ENCODE results near the gene TCAIM. TPM values are rescaled to one million over a fixed set of nuclear protein-coding genes. Genes with fewer than 3 reads are reported as not detected.

TCAIM gene
- total RNA-seq, 3 donors from 2014 or later (not counting 1 experiment from before 2014, with no cell fraction given) = 10.9 to 11.2 (median 11.0) TPM

- no peak for ATAC-seq
- H3K27ac Mint-ChIP-seq = peak overlapping the region; percentile 95 to 96
- no peaks in the 10 kb centered on the region for H3K9me3 Mint-ChIP-seq
- TF ChIP-seq CTCF (IDR thresholded peaks at IDR 0.05) = no peak
- Histone ChIP-seq H3K36me3 (ENCODE audit: control insufficient read depth, insufficient read depth, low read length) (no peaks in the 10 kb centered on the region), H3K4me1 (ENCODE audit: control insufficient read depth, insufficient read depth, low read length) (peaks cover 13% of the 10 kb centered on the region), H3K27ac (ENCODE audit: low read length) (peak overlapping the region; percentile 87), H3K4me3 (ENCODE audit: low read length) (peak overlapping the region; percentile 81), H3K27me3 (ENCODE audit: control insufficient read depth, insufficient read depth, low read length) (no peaks in the 10 kb centered on the region), H3K9me3 (ENCODE audit: control insufficient read depth, insufficient read depth, low read length) (no peaks in the 10 kb centered on the region)
- H3K4me1 Mint-ChIP-seq = peaks cover 26 to 32% of the 10 kb centered on the region in 2 donors
- intact Hi-C loops (cut with micrococcal nuclease) = loop anchor here (2.0 to 10.0 kb wide), 4 partner anchors 101 to 523 kb away; partner anchors contain the start of genes KIAA1143, KIF15, TMEM42 and ZNF445
- no peak for DNase-seq
- WGBS (ENCODE audit: insufficient coverage) = 41% methylated on average over 9 of the region's 11 CpGs
- peak overlapping the region; percentile 96 for H3K4me3 Mint-ChIP-seq
- peaks cover 0 to under 1% of the 10 kb centered on the region in 2 donors for H3K27me3 Mint-ChIP-seq (ENCODE audit: low read depth in 2 of 2)
- no peaks in the 10 kb centered on the region for H3K36me3 Mint-ChIP-seq
Observed at GRCh38 chr3:44339181-44340057, 853 bp downstream of the TCAIM start.

- H3K36me3 ChIP-seq (ENCODE audit: control insufficient read depth, insufficient read depth, low read length) = no peaks in the 10 kb centered on the region
- Mint-ChIP-seq H3K4me3 (peak overlapping the region; percentile 87), H3K36me3 (no peaks in the 10 kb centered on the region), H3K9me3 (no peaks in the 10 kb centered on the region), H3K27ac (peak overlapping the region; percentile 95 to 96), H3K27me3 (ENCODE audit: low read depth in 2 of 2) (no peaks in the 10 kb centered on the region), H3K4me1 (peaks cover 29 to 32% of the 10 kb centered on the region in 2 donors)
- H3K4me3 ChIP-seq (ENCODE audit: low read length) = no peak overlapping the region
- no peak overlapping the region for H3K27ac ChIP-seq (ENCODE audit: low read length)
- TF ChIP-seq CTCF (IDR thresholded peaks at IDR 0.05) = no peak
- no peaks in the 10 kb centered on the region for H3K9me3 ChIP-seq (ENCODE audit: control insufficient read depth, insufficient read depth, low read length)
- no peaks in the 10 kb centered on the region for H3K27me3 ChIP-seq (ENCODE audit: control insufficient read depth, insufficient read depth, low read length)
- intact Hi-C loops (cut with micrococcal nuclease) = no loop called here
- WGBS (ENCODE audit: insufficient coverage) = 100% methylated on average over 3 of the region's 3 CpGs
- H3K4me1 ChIP-seq (ENCODE audit: control insufficient read depth, insufficient read depth, low read length) = peaks cover 13% of the 10 kb centered on the region
- DNase-seq = no peak
- ATAC-seq = no peak
Observed at GRCh38 chr3:44340058-44340395, 1.5 kb downstream of the TCAIM start.

GRCh38 chr3:44342176-44342790 is 3.7 kb downstream of the TCAIM start:
- Mint-ChIP-seq H3K27me3 (ENCODE audit: low read depth in 2 of 2) (no peaks in the 10 kb centered on the region), H3K4me3 (no peak overlapping the region), H3K27ac (no peak overlapping the region), H3K36me3 (no peaks in the 10 kb centered on the region), H3K9me3 (no peaks in the 10 kb centered on the region), H3K4me1 (peaks cover 27 to 28% of the 10 kb centered on the region in 2 donors)
- Histone ChIP-seq H3K9me3 (ENCODE audit: control insufficient read depth, insufficient read depth, low read length) (no peaks in the 10 kb centered on the region), H3K4me3 (ENCODE audit: low read length) (no peak overlapping the region), H3K27ac (ENCODE audit: low read length) (no peak overlapping the region), H3K4me1 (ENCODE audit: control insufficient read depth, insufficient read depth, low read length) (peaks cover 13% of the 10 kb centered on the region), H3K27me3 (ENCODE audit: control insufficient read depth, insufficient read depth, low read length) (no peaks in the 10 kb centered on the region), H3K36me3 (ENCODE audit: control insufficient read depth, insufficient read depth, low read length) (no peaks in the 10 kb centered on the region)
- ATAC-seq = no peak
- DNase-seq = no peak
- TF ChIP-seq CTCF (IDR thresholded peaks at IDR 0.05) = no peak
- intact Hi-C loops (cut with micrococcal nuclease) = no loop called here
- WGBS (ENCODE audit: insufficient coverage) = no CpG with 5 or more reads among the region's 1 CpG
